ENCODE results near the gene AKT3. TPM values are rescaled to one million over a fixed set of nuclear protein-coding genes. Genes with fewer than 3 reads are reported as not detected.

AKT3 gene
- total RNA-seq, 1 donor from 2014 or later, result 20.6 TPM

DNA sequence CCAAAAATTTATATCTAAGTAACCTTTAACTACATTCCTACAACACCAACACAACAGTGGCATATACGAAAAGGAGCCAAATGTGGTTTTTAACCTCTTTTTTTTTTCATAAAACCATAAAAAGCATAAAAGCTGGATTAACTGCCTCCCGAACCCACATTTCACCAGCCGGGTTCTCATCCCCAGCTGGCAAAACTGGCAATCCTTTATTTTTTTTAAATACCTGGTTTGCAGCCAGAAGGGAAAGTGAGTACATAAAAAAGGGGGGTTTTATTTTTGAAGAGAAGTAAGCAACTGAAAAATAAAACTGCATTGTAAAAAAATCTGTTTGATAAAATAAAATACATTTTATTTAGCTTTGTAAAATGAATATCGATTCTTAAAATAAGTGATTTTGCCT lies 295.4 kb downstream of the AKT3 start:
- TF ChIP-seq, protein P1, sequence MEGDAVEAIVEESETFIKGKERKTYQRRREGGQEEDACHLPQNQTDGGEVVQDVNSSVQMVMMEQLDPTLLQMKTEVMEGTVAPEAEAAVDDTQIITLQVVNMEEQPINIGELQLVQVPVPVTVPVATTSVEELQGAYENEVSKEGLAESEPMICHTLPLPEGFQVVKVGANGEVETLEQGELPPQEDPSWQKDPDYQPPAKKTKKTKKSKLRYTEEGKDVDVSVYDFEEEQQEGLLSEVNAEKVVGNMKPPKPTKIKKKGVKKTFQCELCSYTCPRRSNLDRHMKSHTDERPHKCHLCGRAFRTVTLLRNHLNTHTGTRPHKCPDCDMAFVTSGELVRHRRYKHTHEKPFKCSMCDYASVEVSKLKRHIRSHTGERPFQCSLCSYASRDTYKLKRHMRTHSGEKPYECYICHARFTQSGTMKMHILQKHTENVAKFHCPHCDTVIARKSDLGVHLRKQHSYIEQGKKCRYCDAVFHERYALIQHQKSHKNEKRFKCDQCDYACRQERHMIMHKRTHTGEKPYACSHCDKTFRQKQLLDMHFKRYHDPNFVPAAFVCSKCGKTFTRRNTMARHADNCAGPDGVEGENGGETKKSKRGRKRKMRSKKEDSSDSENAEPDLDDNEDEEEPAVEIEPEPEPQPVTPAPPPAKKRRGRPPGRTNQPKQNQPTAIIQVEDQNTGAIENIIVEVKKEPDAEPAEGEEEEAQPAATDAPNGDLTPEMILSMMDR (IDR thresholded peaks at IDR 0.05; ENCODE audit: borderline replicate concordance), result no peak
- DNase-seq, result no peak
- intact Hi-C loops (cut with micrococcal nuclease), result no loop called here

DNA sequence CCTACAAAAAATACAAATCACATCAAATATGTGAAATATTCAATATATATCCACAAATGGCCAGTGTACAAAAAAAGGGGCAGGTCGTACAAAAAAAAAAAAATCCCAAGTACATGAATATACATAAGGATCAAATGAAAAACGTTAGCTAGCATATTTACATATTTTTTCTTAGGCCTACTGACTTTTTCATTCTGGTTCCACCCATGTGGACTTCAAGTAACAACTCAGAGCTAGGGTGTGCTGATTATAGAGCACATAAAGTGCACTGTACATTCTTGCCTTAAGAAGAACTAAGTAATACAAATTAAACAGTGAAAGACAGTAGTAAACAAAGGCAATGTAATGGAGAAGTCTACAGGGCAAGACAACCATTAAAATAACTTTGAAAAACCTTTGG lies 297.0 kb downstream of the AKT3 start:
- intact Hi-C loops (cut with micrococcal nuclease), result no loop called here
- no peaks in the 10 kb centered on the region for H3K27me3 ChIP-seq (ENCODE audit: low read depth)
- H3K9me3 ChIP-seq (replicated peaks), result no peaks in the 10 kb centered on the region
- H3K4me1 ChIP-seq, result no peaks in the 10 kb centered on the region
- no peak overlapping the region for H3K4me3 ChIP-seq
- TF ChIP-seq, protein P1 (IDR thresholded peaks at IDR 0.05; ENCODE audit: borderline replicate concordance), result no peak
- no peaks in the 10 kb centered on the region for H3K36me3 ChIP-seq
- DNase-seq, result no peak
- H3K27ac ChIP-seq (replicated peaks), result no peak overlapping the region

More for the DNA sequence above, 295.4 kb downstream of the AKT3 start:
- H3K36me3 ChIP-seq, result no peaks in the 10 kb centered on the region
- H3K4me1 ChIP-seq, result no peaks in the 10 kb centered on the region
- no peaks in the 10 kb centered on the region for H3K9me3 ChIP-seq (replicated peaks)
- H3K27ac ChIP-seq (replicated peaks), result no peak overlapping the region
- H3K4me3 ChIP-seq, result no peak overlapping the region
- H3K27me3 ChIP-seq (ENCODE audit: low read depth), result no peaks in the 10 kb centered on the region

DNA sequence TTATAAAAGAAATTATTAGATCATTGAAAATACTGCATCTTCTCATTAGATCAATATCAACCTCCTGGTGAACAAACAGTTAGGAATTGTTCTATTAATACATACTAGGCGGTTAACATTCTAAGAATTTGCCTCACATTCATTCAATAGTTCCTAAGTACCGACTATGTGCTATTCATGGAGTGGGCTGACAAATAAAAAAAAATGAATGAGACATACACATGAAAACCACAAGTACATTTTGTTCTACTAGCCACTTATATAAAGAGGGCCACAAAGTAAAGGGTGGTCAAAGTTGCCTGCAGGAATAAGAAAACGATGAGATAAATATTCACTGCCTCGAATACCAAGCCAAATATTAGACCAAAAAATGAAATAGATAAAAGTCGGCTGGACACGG lies 299.8 kb downstream of the AKT3 start:
- peaks cover 8% of the 10 kb centered on the region for H3K36me3 ChIP-seq
- no peak overlapping the region for H3K27ac ChIP-seq (replicated peaks)
- DNase-seq, result no peak
- TF ChIP-seq, protein P1 (IDR thresholded peaks at IDR 0.05; ENCODE audit: borderline replicate concordance), result no peak
- H3K27me3 ChIP-seq (ENCODE audit: low read depth), result no peaks in the 10 kb centered on the region
- H3K4me1 ChIP-seq, result no peaks in the 10 kb centered on the region
- H3K4me3 ChIP-seq, result no peak overlapping the region
- intact Hi-C loops (cut with micrococcal nuclease), result no loop called here
- H3K9me3 ChIP-seq (replicated peaks), result no peaks in the 10 kb centered on the region

DNA sequence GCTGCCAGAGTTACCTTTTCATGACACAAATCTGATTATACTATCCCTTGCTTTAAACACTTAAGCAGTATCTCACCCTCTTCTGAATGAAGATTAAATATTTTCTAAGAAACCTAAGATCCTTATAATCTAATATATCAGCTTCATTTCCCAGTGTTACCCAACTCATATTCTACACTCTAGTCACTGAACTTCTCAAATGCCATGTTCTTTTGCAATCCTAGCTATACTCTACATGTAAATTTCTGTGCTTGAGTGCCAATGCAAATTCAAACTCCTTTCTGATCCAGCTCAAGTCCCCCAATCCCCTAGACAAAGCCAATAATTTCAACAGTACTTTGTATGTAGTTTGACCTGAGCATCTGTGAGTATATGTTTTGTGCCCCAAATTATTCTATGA lies 300.3 kb downstream of the AKT3 start:
- H3K36me3 ChIP-seq, result peaks cover 9% of the 10 kb centered on the region
- TF ChIP-seq, protein P1 (IDR thresholded peaks at IDR 0.05; ENCODE audit: borderline replicate concordance), result no peak
- H3K4me3 ChIP-seq, result no peak overlapping the region
- DNase-seq, result no peak
- H3K9me3 ChIP-seq (replicated peaks), result no peaks in the 10 kb centered on the region
- no peaks in the 10 kb centered on the region for H3K27me3 ChIP-seq (ENCODE audit: low read depth)
- H3K27ac ChIP-seq (replicated peaks), result no peak overlapping the region
- no peaks in the 10 kb centered on the region for H3K4me1 ChIP-seq
- intact Hi-C loops (cut with micrococcal nuclease), result no loop called here

DNA sequence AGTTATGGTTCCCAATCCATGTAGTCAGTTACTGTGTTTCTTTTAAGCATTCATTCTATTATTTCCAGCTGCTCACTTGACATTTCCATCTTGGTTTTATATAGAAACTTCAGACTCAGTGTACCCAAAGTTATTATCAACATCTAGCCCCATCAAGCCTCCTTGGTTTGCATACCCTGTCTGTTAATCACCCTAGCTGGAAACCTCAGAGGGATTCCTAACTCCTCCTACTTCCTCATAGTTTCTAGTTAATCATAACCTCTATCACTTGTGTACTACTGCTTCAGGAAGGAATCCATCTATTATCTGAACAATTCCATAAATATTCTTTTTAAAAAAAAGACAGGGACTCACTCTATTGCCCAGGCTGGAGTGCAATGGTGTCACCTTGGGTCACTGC lies 300.9 kb downstream of the AKT3 start:
- H3K4me3 ChIP-seq, result no peak overlapping the region
- H3K9me3 ChIP-seq (replicated peaks), result no peaks in the 10 kb centered on the region
- no peaks in the 10 kb centered on the region for H3K27me3 ChIP-seq (ENCODE audit: low read depth)
- H3K4me1 ChIP-seq, result no peaks in the 10 kb centered on the region
- H3K27ac ChIP-seq (replicated peaks), result no peak overlapping the region
- intact Hi-C loops (cut with micrococcal nuclease), result no loop called here
- peaks cover 16% of the 10 kb centered on the region for H3K36me3 ChIP-seq
- no peak for DNase-seq
- TF ChIP-seq, protein P1 (IDR thresholded peaks at IDR 0.05; ENCODE audit: borderline replicate concordance), result no peak

DNA sequence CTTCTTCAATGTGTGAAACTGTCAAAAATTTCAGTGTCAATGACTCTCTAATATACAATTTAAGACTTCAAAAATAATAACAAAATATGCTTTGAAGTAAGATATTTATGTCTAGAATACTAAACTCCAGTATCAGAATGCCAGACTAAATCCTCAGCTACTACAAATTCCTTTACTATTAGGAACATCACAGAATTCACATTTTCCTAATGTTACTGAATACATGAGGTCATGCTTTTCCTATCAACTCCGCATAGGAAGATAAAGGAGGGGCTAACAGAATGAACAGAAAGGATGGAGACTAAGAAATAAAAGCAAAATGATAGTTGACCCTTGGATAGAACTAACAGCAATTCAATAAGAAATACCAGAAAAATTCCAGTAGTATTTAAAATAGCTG lies 301.5 kb downstream of the AKT3 start:
- TF ChIP-seq, protein P1 (IDR thresholded peaks at IDR 0.05; ENCODE audit: borderline replicate concordance), result no peak
- H3K9me3 ChIP-seq (replicated peaks), result no peaks in the 10 kb centered on the region
- no peak overlapping the region for H3K27ac ChIP-seq (replicated peaks)
- no peaks in the 10 kb centered on the region for H3K27me3 ChIP-seq (ENCODE audit: low read depth)
- H3K36me3 ChIP-seq, result peaks cover 16% of the 10 kb centered on the region
- no peak overlapping the region for H3K4me3 ChIP-seq
- DNase-seq, result no peak
- H3K4me1 ChIP-seq, result no peaks in the 10 kb centered on the region
- intact Hi-C loops (cut with micrococcal nuclease), result no loop called here
